GM12878 (cell line): ENCODE results near the gene SUPT3H. TPM values are rescaled to one million over a fixed set of nuclear protein-coding genes. Genes with fewer than 3 reads are reported as not detected.

Experiments
- ATAC-seq: fragments of 200-7000 bp; cut with Tn5 transposase; 3 replicates; pipeline ENCODE4 v1.9.1; 2020; ENCODE audit warnings: mild to moderate bottlenecking, moderate library complexity
- BruUV-seq: library from RNA; stranded (reverse); fragments of 400-500 nt; replicated peaks from 2 replicates; lab custom pipeline; 2021; lab: Mats Ljungman, UMichigan
- CTCF ChIA-PET: fragments of 300-600 bp; sonication (Branson Sonifier 250); formaldehyde crosslinking; extraction: SDS; loops from one replicate; lab custom pipeline; 2021; ENCODE audit warnings: inconsistent platforms; lab: Yijun Ruan, JAX
- POLR2A ChIA-PET: fragments of 350-600 bp; formaldehyde crosslinking; extraction: SDS; loops from one replicate; lab custom pipeline; 2021; ENCODE audit warnings: inconsistent platforms; lab: Charles Lee
- RAD21 ChIA-PET: fragments of 300-600 bp; sonication (Branson Sonifier 250); formaldehyde crosslinking; loops from one replicate; lab custom pipeline; 2023; ENCODE audit warnings: antibody characterized with exemption; ENCODE audit not compliant: unreplicated experiment; lab: Charles Lee
- SMC1A ChIA-PET: fragments of 300-600 bp; sonication (Branson Sonifier 250); formaldehyde crosslinking; loops from one replicate; lab custom pipeline; 2023; ENCODE audit not compliant: unreplicated experiment, uncharacterized antibody; lab: Charles Lee
- DNase-seq: peaks from one replicate; pipeline ENCODE4 v3.0.0-alpha.2; 2011; ENCODE audit warnings: low read depth, low spot score
- FAIRE-seq: peaks from 3 replicates; lab custom pipeline; 2011; peaks lifted over from hg19 to GRCh38; lab: Jason Lieb, UNC
- H2AFZ ChIP-seq: 2 replicates; pipeline ENCODE4 v1.6.0; 2011; ENCODE audit warnings: low read depth, low read length, control low read depth; ENCODE audit not compliant: control insufficient read depth
- H3K27ac ChIP-seq: 2 replicates; pipeline ENCODE4 v1.5.1; 2011; ENCODE audit warnings: control low read depth; ENCODE audit not compliant: control insufficient read depth, insufficient read depth
- H3K27me3 ChIP-seq, 2 experiments: replicated peaks in 1 of 2; 2 replicates each; pipeline versions ENCODE4 v1.6.0 to v1.6.1; 2011; ENCODE audit warnings: low read length in 1 of 2; ENCODE audit not compliant: control insufficient read depth in 2 of 2, insufficient read depth in 2 of 2
- H3K36me3 ChIP-seq, 2 experiments: 2 replicates each; pipeline ENCODE4 v1.5.1; 2011; ENCODE audit warnings: low read length in 1 of 2; ENCODE audit not compliant: control insufficient read depth in 2 of 2, insufficient read depth in 2 of 2
- H3K4me1 ChIP-seq: 2 replicates; pipeline ENCODE4 v1.6.1; 2011; ENCODE audit warnings: mild to moderate bottlenecking, low read length, moderate library complexity, mixed read lengths; ENCODE audit not compliant: control insufficient read depth, insufficient read depth
- H3K4me2 ChIP-seq: 2 replicates; pipeline ENCODE4 v1.6.0; 2011; ENCODE audit warnings: control low read depth; ENCODE audit not compliant: control insufficient read depth, insufficient read depth
- H3K4me3 ChIP-seq: fragments of 200-600 bp; sonication (generic); 2 replicates; pipeline ENCODE4 v1.5.1; 2016
- H3K79me2 ChIP-seq: 2 replicates; pipeline ENCODE4 v1.6.0; 2011; ENCODE audit warnings: low read length; ENCODE audit not compliant: control insufficient read depth, insufficient read depth
- H3K9ac ChIP-seq: 2 replicates; pipeline ENCODE4 v1.8.0; 2011; ENCODE audit warnings: low read length, control low read depth, mixed read lengths; ENCODE audit not compliant: control insufficient read depth, insufficient read depth
- H3K9me3 ChIP-seq: replicated peaks from 3 replicates; pipeline ENCODE4 v1.5.1; 2011; ENCODE audit warnings: mild to moderate bottlenecking, low read length; ENCODE audit not compliant: control insufficient read depth, insufficient read depth
- H4K20me1 ChIP-seq: 2 replicates; pipeline ENCODE4 v1.6.0; 2011; ENCODE audit not compliant: control insufficient read depth, insufficient read depth
- JUND ChIP-seq: IDR thresholded peaks from 2 replicates; pipeline ENCODE4 v1.6.1; 2012; ENCODE audit warnings: low read depth, mild to moderate bottlenecking, low read length, improper control_type of control experiment, moderate library complexity
- KLF5 ChIP-seq: fragments of 450-650 bp; IDR thresholded peaks from 2 replicates; pipeline ENCODE4 v1.6.1; 2014; ENCODE audit warnings: mild to moderate bottlenecking; ENCODE audit not compliant: partially characterized antibody
- LARP7 ChIP-seq: fragments of 450-650 bp; IDR thresholded peaks from 2 replicates; pipeline ENCODE4 v1.6.1; 2017; ENCODE audit warnings: mild to moderate bottlenecking
- MYB ChIP-seq: fragments of 150-350 bp; IDR thresholded peaks from 2 replicates; pipeline ENCODE4 v1.6.1; 2014; ENCODE audit warnings: mild to moderate bottlenecking, low read depth, low read length, borderline replicate concordance
- MYC ChIP-seq: IDR thresholded peaks from 2 replicates; pipeline ENCODE4 v1.6.1; 2011; ENCODE audit warnings: mild to moderate bottlenecking, low read length, moderate library complexity, inconsistent platforms; ENCODE audit not compliant: insufficient read depth, insufficient replicate concordance, insufficient read length, severe bottlenecking
- POLR2A ChIP-seq: IDR thresholded peaks from 2 replicates; pipeline ENCODE4 v1.6.1; 2011; ENCODE audit warnings: low read depth, mild to moderate bottlenecking, low read length
- SMAD1 ChIP-seq: fragments of 450-650 bp; IDR thresholded peaks from 2 replicates; pipeline ENCODE4 v1.6.1; 2018; ENCODE audit warnings: mild to moderate bottlenecking, low read depth; ENCODE audit not compliant: partially characterized antibody
- SMC3 ChIP-seq: IDR thresholded peaks from 2 replicates; pipeline ENCODE4 v1.6.1; 2011; ENCODE audit warnings: low read length, improper control_type of control experiment, borderline replicate concordance
- SP1 ChIP-seq: IDR thresholded peaks from one replicate; pipeline ENCODE4 v1.6.1; 2011; ENCODE audit warnings: low read depth, low read length
- SREBF2 ChIP-seq: IDR thresholded peaks from 2 replicates; pipeline ENCODE4 v1.6.1; 2012; ENCODE audit warnings: mild to moderate bottlenecking, low read length
- TBL1XR1 ChIP-seq: IDR thresholded peaks from 2 replicates; pipeline ENCODE4 v1.6.1; 2012; ENCODE audit warnings: low read depth, low read length, improper control_type of control experiment
- TCF3 ChIP-seq: IDR thresholded peaks from 2 replicates; pipeline ENCODE4 v1.6.1; 2012; ENCODE audit warnings: low read depth, mild to moderate bottlenecking, low read length, borderline replicate concordance; ENCODE audit not compliant: insufficient read depth
- YY1 ChIP-seq: IDR thresholded peaks from 2 replicates; pipeline ENCODE4 v1.6.1; 2011; ENCODE audit warnings: low read depth, mild to moderate bottlenecking, low read length
- ZNF274 ChIP-seq: IDR thresholded peaks from one replicate; pipeline ENCODE4 v1.8.0; 2011; ENCODE audit not compliant: insufficient read length, insufficient read depth
- WGBS: methylation state at CpG from one replicate; pipeline ENCODE4 v1.1.6; 2016; ENCODE audit warnings: low lambda C conversion rate; ENCODE audit not compliant: insufficient replicate concordance, insufficient coverage; ENCODE audit errors: missing lambda C conversion rate; 5-methylcytosine and 5-hydroxymethylcytosine counted together
- in situ Hi-C: fragments of 300-500 bp; cut with MboI; formaldehyde crosslinking; loops from 9 replicates; pipeline ENCODE4 v1.14.3; 2018; ENCODE audit warnings: mixed read lengths
- intact Hi-C: fragments of 100-400 bp; cut with micrococcal nuclease; formaldehyde crosslinking; loops from one replicate; pipeline ENCODE4 v1.14.2; 2022; ENCODE audit not compliant: unreplicated experiment
- polyA plus RNA-seq, 11 experiments: library from polyadenylated mRNA; depleted of rRNA in 4 of 11; unstranded in 6 of 11; stranded (reverse) in 5 of 11; fragments of >200 nt; fragmentation: Nextera tagmentation in 4 of 11; fragmentation: Illumina TruSeq in 1 of 11; extraction: Ambion mirVana in 4 of 11; extraction: Trizol in 1 of 11; gene quantifications; 1 replicate in 1 of 11; 2 replicates in 10 of 11; pipeline versions ENCODE4 v1.2.1 to v1.2.3, GENCODE V29; 2011 to 2016; ENCODE audit warnings: inconsistent platforms in 2 of 11, missing spikeins in 2 of 11, low read depth in 1 of 11
- total RNA-seq, 4 experiments: library from RNA; depleted of rRNA in 3 of 4; stranded (reverse); fragments of >200 nt in 3 of 4; fragmentation: Illumina TruSeq in 1 of 4; extraction: Trizol in 1 of 4; gene quantifications; 2 replicates each; pipeline versions ENCODE4 v1.2.1 to v1.2.3, GENCODE V29; 2013 to 2021
- TF ChIP-seq, protein P1 (sequence below): fragments of 450-650 bp; IDR thresholded peaks from 2 replicates; pipeline ENCODE4 v1.6.1; 2017; ENCODE audit warnings: low read depth, mild to moderate bottlenecking, moderate library complexity
- TF ChIP-seq, protein P2 (sequence below): IDR thresholded peaks from 2 replicates; pipeline ENCODE4 v1.6.1; 2011; ENCODE audit warnings: low read depth, low read length, improper control_type of control experiment, borderline replicate concordance
- TF ChIP-seq, protein P3 (sequence below): fragments of 450-650 bp; IDR thresholded peaks from 2 replicates; pipeline ENCODE4 v1.6.1; 2016; ENCODE audit warnings: mild to moderate bottlenecking
- TF ChIP-seq, protein P4 (sequence below): IDR thresholded peaks from 2 replicates; pipeline ENCODE4 v1.6.1; 2011; ENCODE audit warnings: borderline replicate concordance, low read depth, mild to moderate bottlenecking, moderate library complexity, low read length; ENCODE audit not compliant: insufficient read depth, poor library complexity, severe bottlenecking

Gene SUPT3H
- total and polyA plus RNA-seq, 10 of the 15 experiments (the other 5 are each of a cell fraction or from before 2014, with no cell fraction given) = 0.51 to 3.7 (median 2.0) TPM

DNA sequence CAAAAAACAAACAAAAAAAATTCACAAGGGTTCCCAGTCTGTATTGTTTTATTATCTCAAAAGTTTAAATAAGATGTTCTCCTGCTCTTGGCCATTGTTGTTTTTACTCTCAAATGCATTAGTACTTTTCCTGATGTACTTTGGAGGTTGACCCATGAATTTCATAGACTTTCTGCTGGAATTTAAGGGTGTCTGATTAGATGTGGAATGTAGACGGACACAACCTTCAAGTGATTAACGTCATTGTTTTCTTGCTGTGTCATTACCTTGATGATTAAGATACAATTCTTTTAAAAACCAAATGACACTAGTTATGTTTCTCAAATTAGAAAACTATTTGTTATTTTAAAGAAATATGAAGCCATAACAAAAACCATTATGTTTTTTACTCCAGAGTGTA, 471.0 kb downstream of the SUPT3H start:
- ChIA-PET SMC1A (no interaction called here), CTCF (no interaction called here), RAD21 (no interaction called here), POLR2A (no interaction called here)
- no peaks in the 10 kb centered on the region for H4K20me1 ChIP-seq
- H3K36me3 ChIP-seq = no peaks in the 10 kb centered on the region
- H3K79me2 ChIP-seq = no peaks in the 10 kb centered on the region
- FAIRE-seq = no peak
- H3K4me3 ChIP-seq = no peak overlapping the region
- intact Hi-C loops (no loop called here), in situ Hi-C loops (no loop called here)
- no peaks in the 10 kb centered on the region for H3K27me3 ChIP-seq
- DNase-seq = no peak
- BruUV-seq = no TSS peak
- no peaks in the 10 kb centered on the region for H3K4me1 ChIP-seq
- no peaks in the 10 kb centered on the region for H3K9me3 ChIP-seq
- ATAC-seq = no peak
- H3K27ac ChIP-seq = no peak overlapping the region
- H3K9ac ChIP-seq = no peak overlapping the region
- H2AFZ ChIP-seq = no peak overlapping the region
- 71% methylated on average over 2 of the region's 2 CpGs for WGBS
- no peak overlapping the region for H3K4me2 ChIP-seq
- TF ChIP-seq SMAD1 (no peak), POLR2A (no peak), SP1 (no peak), JUND (no peak), YY1 (no peak), SMC3 (no peak), TBL1XR1 (no peak), MYB (no peak), MYC (no peak), ZNF274 (no peak), KLF5 (no peak), SREBF2 (no peak), TCF3 (no peak), LARP7 (no peak)
- TF ChIP-seq, protein P1, sequence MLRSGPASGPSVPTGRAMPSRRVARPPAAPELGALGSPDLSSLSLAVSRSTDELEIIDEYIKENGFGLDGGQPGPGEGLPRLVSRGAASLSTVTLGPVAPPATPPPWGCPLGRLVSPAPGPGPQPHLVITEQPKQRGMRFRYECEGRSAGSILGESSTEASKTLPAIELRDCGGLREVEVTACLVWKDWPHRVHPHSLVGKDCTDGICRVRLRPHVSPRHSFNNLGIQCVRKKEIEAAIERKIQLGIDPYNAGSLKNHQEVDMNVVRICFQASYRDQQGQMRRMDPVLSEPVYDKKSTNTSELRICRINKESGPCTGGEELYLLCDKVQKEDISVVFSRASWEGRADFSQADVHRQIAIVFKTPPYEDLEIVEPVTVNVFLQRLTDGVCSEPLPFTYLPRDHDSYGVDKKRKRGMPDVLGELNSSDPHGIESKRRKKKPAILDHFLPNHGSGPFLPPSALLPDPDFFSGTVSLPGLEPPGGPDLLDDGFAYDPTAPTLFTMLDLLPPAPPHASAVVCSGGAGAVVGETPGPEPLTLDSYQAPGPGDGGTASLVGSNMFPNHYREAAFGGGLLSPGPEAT = no peak
- TF ChIP-seq, protein P2, sequence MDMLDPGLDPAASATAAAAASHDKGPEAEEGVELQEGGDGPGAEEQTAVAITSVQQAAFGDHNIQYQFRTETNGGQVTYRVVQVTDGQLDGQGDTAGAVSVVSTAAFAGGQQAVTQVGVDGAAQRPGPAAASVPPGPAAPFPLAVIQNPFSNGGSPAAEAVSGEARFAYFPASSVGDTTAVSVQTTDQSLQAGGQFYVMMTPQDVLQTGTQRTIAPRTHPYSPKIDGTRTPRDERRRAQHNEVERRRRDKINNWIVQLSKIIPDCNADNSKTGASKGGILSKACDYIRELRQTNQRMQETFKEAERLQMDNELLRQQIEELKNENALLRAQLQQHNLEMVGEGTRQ = no peak
- TF ChIP-seq, protein P3, sequence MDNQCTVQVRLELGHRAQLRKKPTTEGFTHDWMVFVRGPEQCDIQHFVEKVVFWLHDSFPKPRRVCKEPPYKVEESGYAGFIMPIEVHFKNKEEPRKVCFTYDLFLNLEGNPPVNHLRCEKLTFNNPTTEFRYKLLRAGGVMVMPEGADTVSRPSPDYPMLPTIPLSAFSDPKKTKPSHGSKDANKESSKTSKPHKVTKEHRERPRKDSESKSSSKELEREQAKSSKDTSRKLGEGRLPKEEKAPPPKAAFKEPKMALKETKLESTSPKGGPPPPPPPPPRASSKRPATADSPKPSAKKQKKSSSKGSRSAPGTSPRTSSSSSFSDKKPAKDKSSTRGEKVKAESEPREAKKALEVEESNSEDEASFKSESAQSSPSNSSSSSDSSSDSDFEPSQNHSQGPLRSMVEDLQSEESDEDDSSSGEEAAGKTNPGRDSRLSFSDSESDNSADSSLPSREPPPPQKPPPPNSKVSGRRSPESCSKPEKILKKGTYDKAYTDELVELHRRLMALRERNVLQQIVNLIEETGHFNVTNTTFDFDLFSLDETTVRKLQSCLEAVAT = no peak
- TF ChIP-seq, protein P4, sequence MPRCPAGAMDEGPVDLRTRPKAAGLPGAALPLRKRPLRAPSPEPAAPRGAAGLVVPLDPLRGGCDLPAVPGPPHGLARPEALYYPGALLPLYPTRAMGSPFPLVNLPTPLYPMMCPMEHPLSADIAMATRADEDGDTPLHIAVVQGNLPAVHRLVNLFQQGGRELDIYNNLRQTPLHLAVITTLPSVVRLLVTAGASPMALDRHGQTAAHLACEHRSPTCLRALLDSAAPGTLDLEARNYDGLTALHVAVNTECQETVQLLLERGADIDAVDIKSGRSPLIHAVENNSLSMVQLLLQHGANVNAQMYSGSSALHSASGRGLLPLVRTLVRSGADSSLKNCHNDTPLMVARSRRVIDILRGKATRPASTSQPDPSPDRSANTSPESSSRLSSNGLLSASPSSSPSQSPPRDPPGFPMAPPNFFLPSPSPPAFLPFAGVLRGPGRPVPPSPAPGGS = no peak
